H54 (cell line): ENCODE results near the gene TFAP2A.
A peak's percentile ranks its signal among the peaks of the same experiment; 100 is the strongest.

Experiments used
- DNase-seq: peaks from one replicate; pipeline ENCODE4 v3.0.0; 2011; ENCODE audit warnings: low spot score, mixed read lengths; ENCODE audit not compliant: insufficient read length
- FAIRE-seq: peaks from 3 replicates; lab custom pipeline; 2011; peaks lifted over from hg19 to GRCh38; lab: Jason Lieb, UNC
- POLR2A ChIP-seq: IDR thresholded peaks from 2 replicates; pipeline ENCODE4 v1.6.1; 2011; ENCODE audit warnings: low read depth, mild to moderate bottlenecking, low read length

The TFAP2A gene

DNA sequence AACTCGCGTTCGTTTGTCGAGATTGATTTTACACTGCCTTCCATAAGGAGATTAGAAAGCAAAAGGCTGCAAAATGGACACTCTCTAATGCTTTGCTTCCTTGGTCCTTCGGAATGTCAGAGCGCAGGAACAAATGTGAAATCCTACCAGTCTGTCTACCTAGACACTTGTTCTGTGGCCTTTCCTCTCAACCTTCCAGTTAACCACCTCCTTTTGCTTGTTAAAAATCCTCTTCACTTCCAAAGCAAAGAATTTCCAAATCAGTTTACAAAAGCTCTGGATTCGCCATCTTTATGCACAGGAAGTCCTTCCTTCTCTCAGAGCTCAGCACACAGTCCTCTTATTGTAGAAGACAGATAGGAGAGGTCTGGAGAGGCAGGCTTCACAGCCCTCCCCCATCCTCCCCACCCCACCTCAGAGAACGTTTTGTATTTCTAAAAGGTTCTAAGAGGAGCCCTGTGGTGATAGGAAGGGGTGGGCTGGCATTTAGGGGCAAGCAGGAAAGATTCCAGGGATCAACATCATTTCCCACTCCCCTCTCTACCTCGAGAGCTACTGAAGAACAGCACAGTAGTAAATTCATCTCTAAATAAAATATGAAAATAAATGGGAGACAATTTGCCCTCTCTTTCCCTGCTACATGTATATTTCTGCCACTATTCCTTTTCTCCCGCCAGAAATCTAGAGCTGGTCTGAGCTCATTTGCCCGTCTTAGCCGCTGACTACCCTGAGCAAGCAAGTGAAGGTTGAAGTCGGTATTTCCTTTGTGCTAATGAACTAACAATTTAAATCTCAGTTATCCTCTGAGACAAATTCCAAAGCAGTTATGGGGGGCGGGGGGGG lies 18.9 kb downstream of the TFAP2A start:
- FAIRE-seq (no peak), DNase-seq (no peak)
- no peak for TF ChIP-seq POLR2A

DNA sequence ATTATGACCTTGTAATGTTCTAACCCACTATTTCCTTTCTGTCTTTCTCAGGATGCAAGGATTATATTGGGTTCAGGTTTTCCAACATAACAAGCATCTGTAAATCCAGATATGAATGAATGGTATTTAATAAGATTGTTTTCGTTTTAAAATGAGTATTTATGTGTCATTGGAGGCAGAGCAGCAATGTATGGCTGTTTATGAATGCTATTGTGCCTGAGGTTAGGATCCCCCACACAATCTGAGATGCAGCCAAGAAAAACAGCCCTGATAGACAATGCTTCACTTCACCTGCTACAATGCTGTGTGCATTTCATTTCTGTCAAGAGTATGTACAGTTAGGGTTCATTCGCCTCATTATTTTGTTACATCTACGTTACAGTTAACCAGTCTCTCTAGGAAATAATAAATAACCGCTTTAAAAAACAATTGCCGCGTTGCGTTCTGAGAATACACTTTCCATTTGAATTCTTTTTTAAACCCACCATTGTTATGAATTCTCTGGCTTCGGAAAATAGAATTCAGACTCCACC lies 19.6 kb downstream of the TFAP2A start:
- DNase-seq (no peak), FAIRE-seq (peak; percentile 43)
- TF ChIP-seq POLR2A: no peak

DNA sequence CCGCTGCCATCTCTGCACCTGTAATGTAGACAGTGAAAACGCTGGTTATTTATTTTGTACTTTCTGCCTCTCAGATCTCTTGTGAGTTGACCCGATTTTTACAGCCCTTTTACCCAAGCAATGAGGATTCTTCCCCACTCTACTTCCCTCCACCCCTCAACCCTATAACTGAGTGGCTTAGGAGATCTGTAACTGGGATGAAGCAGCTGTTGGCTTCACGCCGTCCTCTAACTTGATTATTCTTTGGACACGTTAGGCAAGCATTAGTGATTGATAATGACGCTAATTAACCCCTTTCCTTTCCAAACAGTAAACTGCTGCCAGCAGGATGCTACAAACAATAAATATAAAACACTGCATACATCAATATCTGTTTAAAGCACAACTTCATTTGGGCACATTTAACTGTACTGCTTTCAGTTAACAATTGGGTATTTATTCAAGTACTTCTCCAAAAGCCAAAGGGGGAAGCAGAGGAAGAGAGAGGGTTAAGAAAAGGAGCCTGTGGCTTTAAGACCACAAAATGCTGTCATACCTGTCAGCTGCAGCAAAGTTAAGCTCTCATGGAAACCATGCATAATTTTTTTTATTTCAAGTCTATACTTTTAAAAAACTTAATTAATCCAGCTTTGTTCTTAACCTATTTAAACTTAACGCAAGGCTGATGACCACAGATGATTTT lies 21.2 kb downstream of the TFAP2A start:
- DNase-seq: no peak
- no peak for FAIRE-seq

GRCh38 chr6:10391799-10392198 lies 23.1 kb downstream of the TFAP2A start:
- no peak for TF ChIP-seq POLR2A
- no peak for FAIRE-seq
- no peak for DNase-seq

More for the DNA sequence above, 21.2 kb downstream of the TFAP2A start:
- no peak for TF ChIP-seq POLR2A

- no peak for TF ChIP-seq POLR2A
- DNase-seq (no peak), FAIRE-seq (no peak)
Measured at GRCh38 chr6:10391299-10391630, 23.6 kb downstream of the TFAP2A start.

DNA sequence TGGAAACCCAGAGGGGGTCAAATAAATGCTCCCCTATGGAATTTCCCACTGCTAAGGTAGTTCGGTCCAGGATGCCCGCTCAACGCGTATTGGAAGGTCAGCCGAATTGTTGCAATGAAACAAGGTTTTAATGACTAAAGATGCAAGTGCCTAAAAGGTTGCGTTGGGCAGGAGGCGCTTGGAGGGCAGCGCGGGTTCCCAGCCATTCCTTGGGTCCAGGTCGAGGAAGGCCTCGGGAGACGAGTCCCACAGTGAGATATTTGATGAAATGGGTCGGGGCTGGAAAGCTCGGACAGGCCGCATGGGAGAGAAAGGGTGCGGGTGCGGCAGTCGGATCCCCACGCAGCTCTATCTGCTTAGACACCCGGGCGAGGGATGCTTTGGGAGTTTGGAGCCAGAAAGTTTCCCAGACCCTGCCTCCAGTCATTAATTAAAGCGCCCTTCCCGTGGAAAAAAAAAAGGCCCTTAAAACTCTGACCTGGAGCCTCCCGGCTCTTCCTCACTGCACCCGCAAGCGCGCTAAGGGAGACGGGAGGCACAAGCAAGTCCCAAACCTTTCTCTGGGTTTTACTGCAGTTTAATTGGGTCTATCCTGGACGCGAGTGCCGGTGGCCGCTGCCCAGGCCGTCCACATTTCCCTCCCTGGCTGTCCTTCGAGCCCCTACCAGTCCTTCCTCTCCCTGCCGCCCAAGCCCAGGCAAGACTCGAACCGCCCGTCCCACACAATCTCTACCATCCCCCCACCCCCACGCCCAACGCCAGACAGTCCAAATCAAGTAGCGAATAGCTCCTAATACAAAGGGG lies 24.2 kb downstream of the TFAP2A start:
- FAIRE-seq (no peak), DNase-seq (no peak)
- TF ChIP-seq POLR2A: no peak

- no peak for DNase-seq
- TF ChIP-seq POLR2A: no peak
- FAIRE-seq: no peak
Measured at GRCh38 chr6:10389739-10390494, 25.0 kb downstream of the TFAP2A start.

DNA sequence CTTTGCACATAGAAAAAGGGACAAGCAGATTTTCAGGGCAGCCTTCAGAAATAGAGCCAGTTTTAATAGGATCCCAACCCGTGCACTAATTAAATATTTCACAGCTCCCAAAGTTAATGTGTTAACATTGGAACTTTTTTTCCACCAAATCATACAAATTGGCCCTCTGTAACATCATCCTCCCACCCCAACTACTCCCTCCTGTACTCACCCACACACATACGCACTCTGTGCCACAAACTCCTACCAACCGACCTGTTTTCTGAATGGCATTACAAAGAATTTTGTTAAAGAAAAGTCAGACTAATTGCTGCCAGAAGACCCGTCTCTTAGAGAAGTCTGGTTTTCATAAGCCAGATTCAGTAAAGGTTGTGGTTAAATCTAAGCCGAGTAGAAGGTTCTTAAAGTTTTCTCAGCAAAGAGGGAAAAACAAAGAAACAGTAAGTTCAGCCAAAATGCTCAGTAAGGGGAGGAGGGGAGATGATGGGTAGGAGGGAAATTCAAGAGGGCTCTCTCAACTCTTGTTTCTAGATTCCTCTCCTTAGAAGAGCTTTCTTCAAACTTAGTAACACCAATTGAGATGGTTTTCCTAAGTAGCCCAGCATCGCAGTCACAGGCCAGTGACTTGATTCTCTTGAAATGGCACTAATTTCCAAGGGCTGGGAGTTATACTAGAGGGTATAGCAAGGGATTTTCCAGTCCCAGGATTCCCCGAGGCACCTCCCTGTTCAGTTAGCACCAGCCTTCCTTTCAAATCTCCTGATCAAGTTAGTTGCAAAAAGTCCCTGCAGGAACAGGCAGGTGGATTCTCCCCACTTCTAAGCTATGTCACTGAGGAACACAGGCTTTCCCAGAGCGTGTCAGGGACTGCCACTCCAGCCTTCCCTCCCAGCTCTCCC lies 27.9 kb downstream of the TFAP2A start:
- no peak for DNase-seq
- FAIRE-seq: no peak
- TF ChIP-seq POLR2A: no peak

DNA sequence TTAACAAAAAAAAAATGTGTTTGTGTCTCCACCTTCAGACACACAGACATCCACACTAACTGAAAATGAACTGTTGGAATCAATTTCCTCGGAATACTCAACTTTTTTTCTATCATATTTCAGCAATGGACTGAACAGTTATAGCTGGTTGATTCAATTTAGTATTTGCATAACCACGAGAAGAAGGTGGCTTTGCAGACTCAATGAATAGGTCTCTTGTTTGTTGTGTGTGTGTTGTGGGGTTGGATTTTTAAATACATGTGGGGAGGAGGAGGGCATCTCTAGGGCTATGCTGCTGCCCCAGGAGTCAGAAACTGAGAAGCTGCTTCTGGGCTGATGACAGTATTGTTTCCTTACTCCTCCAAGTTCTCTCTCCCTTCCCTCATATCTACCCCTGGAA lies 28.7 kb downstream of the TFAP2A start:
- TF ChIP-seq POLR2A: no peak
- DNase-seq: no peak
- FAIRE-seq: no peak

- FAIRE-seq: no peak
- no peak for TF ChIP-seq POLR2A
Measured at GRCh38 chr6:10385524-10386132, 29.2 kb downstream of the TFAP2A start.

GRCh38 chr6:10384610-10385523 lies 30.0 kb downstream of the TFAP2A start:
- FAIRE-seq: no peak
- DNase-seq: no peak
- TF ChIP-seq POLR2A: no peak

More at GRCh38 chr6:10385524-10386132, 29.2 kb downstream of the TFAP2A start:
- DNase-seq: no peak
